ENCODE data around the gene CGB1.

DNA sequence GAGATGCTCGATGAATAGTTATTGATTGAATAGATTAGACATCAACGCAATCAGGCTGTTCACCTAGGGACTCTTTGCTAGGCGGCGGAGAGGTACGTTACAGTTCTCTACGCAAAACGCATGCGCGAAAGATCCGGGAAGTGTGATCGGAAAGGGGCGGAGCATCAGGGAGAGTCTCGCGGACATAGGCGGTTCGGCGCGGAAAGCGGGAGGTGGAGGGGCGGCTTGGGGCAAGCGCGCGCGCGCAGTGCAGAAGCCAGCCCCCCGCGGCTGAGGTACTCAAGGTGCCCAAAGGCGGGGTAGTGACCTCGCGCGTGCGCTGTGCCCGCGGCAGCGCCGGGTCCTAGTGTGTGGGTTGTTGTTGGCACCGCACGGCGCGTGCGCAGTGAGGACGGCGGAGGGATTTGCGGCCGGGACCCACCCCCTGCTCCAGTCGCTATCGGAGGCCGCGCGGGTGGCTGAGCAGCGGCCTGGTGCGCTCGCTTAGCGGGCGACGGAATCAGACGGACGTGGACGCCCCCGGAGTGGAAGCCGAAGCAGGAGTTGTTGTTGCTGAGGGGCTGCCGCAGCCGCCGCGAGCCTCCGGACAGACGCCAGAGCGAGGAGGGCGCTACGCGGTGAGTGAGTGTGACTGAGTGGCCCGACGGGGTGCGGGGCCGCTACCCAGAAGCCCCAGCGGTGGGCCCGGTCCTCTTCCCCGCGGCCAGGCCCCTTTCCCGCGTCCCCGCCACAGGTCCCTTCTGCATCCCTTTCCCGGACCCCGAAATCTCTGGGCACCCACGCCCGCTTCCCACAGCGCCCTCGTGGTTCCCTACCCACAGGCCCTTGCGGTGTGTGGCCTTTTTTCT, 48.5 kb upstream of the CGB1 start, which contains the start of gene SNRNP70:
- no peak for TF ChIP-seq EZH2 (IDR thresholded peaks at IDR 0.05; ENCODE audit: borderline replicate concordance, low read depth, low read length, severe bottlenecking)
- TF ChIP-seq, protein P1, sequence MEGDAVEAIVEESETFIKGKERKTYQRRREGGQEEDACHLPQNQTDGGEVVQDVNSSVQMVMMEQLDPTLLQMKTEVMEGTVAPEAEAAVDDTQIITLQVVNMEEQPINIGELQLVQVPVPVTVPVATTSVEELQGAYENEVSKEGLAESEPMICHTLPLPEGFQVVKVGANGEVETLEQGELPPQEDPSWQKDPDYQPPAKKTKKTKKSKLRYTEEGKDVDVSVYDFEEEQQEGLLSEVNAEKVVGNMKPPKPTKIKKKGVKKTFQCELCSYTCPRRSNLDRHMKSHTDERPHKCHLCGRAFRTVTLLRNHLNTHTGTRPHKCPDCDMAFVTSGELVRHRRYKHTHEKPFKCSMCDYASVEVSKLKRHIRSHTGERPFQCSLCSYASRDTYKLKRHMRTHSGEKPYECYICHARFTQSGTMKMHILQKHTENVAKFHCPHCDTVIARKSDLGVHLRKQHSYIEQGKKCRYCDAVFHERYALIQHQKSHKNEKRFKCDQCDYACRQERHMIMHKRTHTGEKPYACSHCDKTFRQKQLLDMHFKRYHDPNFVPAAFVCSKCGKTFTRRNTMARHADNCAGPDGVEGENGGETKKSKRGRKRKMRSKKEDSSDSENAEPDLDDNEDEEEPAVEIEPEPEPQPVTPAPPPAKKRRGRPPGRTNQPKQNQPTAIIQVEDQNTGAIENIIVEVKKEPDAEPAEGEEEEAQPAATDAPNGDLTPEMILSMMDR (IDR thresholded peaks at IDR 0.05; ENCODE audit: borderline replicate concordance, extremely low read depth, low read length, poor library complexity, severe bottlenecking), result no peak

All from DND-41 (cell line).